DOHH2 (cell line): Measurements from ENCODE around the gene ASB15.

Experiments used
- CTCF ChIP-seq: fragments of 200-600 bp; sonication (generic); IDR thresholded peaks from one replicate; pipeline ENCODE4 v1.5.1; 2014; ENCODE audit warnings: antibody characterized with exemption, mild to moderate bottlenecking, low read depth, low read length; ENCODE audit not compliant: poor library complexity, severe bottlenecking
- EZH2phosphoT487 ChIP-seq: fragments of 200-600 bp; sonication (generic); IDR thresholded peaks from 2 replicates; pipeline ENCODE4 v1.6.1; 2017; ENCODE audit warnings: borderline replicate concordance, mild to moderate bottlenecking, antibody characterized with exemption, low read length, moderate library complexity, mixed read lengths

- TF ChIP-seq CTCF (no peak), EZH2phosphoT487 (no peak)
These were observed 64.3 kb downstream of the ASB15 start for GRCh38 chr7:123665896-123666295.
